Lower leg skin (tissue), 4 donors: ENCODE measurements around the gene SHC3. TPM values are rescaled to one million over a fixed set of nuclear protein-coding genes. Genes with fewer than 3 reads are reported as not detected.

Experiments used
- DNase-seq, 2 donors: peaks; one replicate each; pipeline ENCODE4 v3.0.0-alpha.2; 2019; ENCODE audit warnings: low spot score in 2 of 2
- H3K4me3 ChIP-seq: fragments of 200-600 bp; sonication (generic); 2 replicates; pipeline ENCODE4 v1.5.1; 2017; ENCODE audit warnings: mild to moderate bottlenecking, low read depth; ENCODE audit not compliant: poor library complexity, severe bottlenecking
- CTCF ChIP-seq, 3 donors: fragments of 450-650 bp; IDR thresholded peaks; one replicate each; pipeline ENCODE4 v1.5.1; 2016; ENCODE audit warnings: antibody characterized with exemption in 3 of 3, mild to moderate bottlenecking in 3 of 3, moderate library complexity in 2 of 3
- POLR2A ChIP-seq, 2 donors: fragments of 450-650 bp; IDR thresholded peaks; one replicate each; pipeline ENCODE4 v1.6.1; 2016 to 2017; ENCODE audit warnings: antibody characterized with exemption in 2 of 2, mild to moderate bottlenecking in 1 of 2, moderate library complexity in 1 of 2
- WGBS, 2 donors: methylation state at CpG; one replicate each; pipeline ENCODE4 v1.1.5; 2018; 5-methylcytosine and 5-hydroxymethylcytosine counted together
- intact Hi-C: fragments of 100-400 bp; cut with DNase I; formaldehyde crosslinking; loops from one replicate; pipeline ENCODE4 v1.15.0; 2023; ENCODE audit warnings: low total_unique reads
- total RNA-seq, 4 donors: library from RNA; depleted of rRNA; stranded (reverse); fragments of >200 nt; gene quantifications; one replicate each; pipeline ENCODE4 v1.1.0, GENCODE V29; 2016

Gene SHC3
- total RNA-seq, 4 donors from 2014 or later: 0.49 to 3.7 (median 1.7) TPM

GRCh38 chr9:89032173-89032572, 146.4 kb downstream of the SHC3 start:
- intact Hi-C loops: no loop called here
- no peak for DNase-seq
- no peak for TF ChIP-seq POLR2A (IDR thresholded peaks at IDR 0.05)
- no peak for TF ChIP-seq CTCF (IDR thresholded peaks at IDR 0.05)
- no peak overlapping the region for H3K4me3 ChIP-seq
- 81% methylated on average over 5 of the region's 5 CpGs for WGBS, 2 donors

GRCh38 chr9:89029788-89030187, 148.8 kb downstream of the SHC3 start:
- DNase-seq: no peak
- H3K4me3 ChIP-seq: no peak overlapping the region
- TF ChIP-seq POLR2A (IDR thresholded peaks at IDR 0.05): no peak
- TF ChIP-seq CTCF (IDR thresholded peaks at IDR 0.05): no peak
- intact Hi-C loops: no loop called here

- no peak for DNase-seq
- intact Hi-C loops: no loop called here
- no peak overlapping the region for H3K4me3 ChIP-seq
- WGBS, 2 donors: 55 to 68% methylated on average over 3 of the region's 3 CpGs
- TF ChIP-seq POLR2A (IDR thresholded peaks at IDR 0.05) (no peak), CTCF (IDR thresholded peaks at IDR 0.05) (no peak)
Observed at GRCh38 chr9:89026876-89027275, 151.7 kb downstream of the SHC3 start.

GRCh38 chr9:89025553-89025952, 153.1 kb downstream of the SHC3 start:
- intact Hi-C loops: no loop called here
- DNase-seq: no peak
- TF ChIP-seq CTCF (IDR thresholded peaks at IDR 0.05) (no peak), POLR2A (IDR thresholded peaks at IDR 0.05) (no peak)
- no peak overlapping the region for H3K4me3 ChIP-seq

- no peak for DNase-seq
- H3K4me3 ChIP-seq: no peak overlapping the region
- WGBS, 2 donors: 77 to 92% methylated on average over 4 of the region's 4 CpGs
- TF ChIP-seq POLR2A (IDR thresholded peaks at IDR 0.05) (no peak), CTCF (IDR thresholded peaks at IDR 0.05) (no peak)
- intact Hi-C loops: no loop called here
Observed at GRCh38 chr9:89024727-89025126, 153.9 kb downstream of the SHC3 start.

GRCh38 chr9:89023740-89024139, 154.9 kb downstream of the SHC3 start:
- DNase-seq: no peak
- H3K4me3 ChIP-seq: no peak overlapping the region
- WGBS, 2 donors: 63 to 70% methylated on average over 3 of the region's 3 CpGs
- TF ChIP-seq CTCF (IDR thresholded peaks at IDR 0.05) (no peak), POLR2A (IDR thresholded peaks at IDR 0.05) (no peak)
- intact Hi-C loops: no loop called here
